Mucosa of descending colon (tissue), 3 donors: ENCODE data around the gene AXDND1. TPM values are rescaled to one million over a fixed set of nuclear protein-coding genes. Genes with fewer than 3 reads are reported as not detected.

Source experiments
- ATAC-seq: fragments of 200-7000 bp; cut with Tn5 transposase; one replicate; pipeline ENCODE4 v1.9.1; 2020; ENCODE audit warnings: mild to moderate bottlenecking, moderate library complexity
- DNase-seq, 3 donors: peaks; one replicate each; pipeline ENCODE4 v3.0.0-alpha.2; 2020
- H3K36me3 ChIP-seq: fragments of 200-600 bp; one replicate; pipeline ENCODE4 v1.8.0; 2021; ENCODE audit warnings: low read depth, mild to moderate bottlenecking
- H3K4me1 ChIP-seq: fragments of 200-600 bp; one replicate; pipeline ENCODE4 v1.8.0; 2021; ENCODE audit warnings: low read depth, mild to moderate bottlenecking
- H3K4me3 ChIP-seq: fragments of 200-600 bp; one replicate; pipeline ENCODE4 v1.8.0; 2021; ENCODE audit warnings: mild to moderate bottlenecking
- H3K9me3 ChIP-seq: fragments of 200-600 bp; one replicate; pipeline ENCODE4 v1.8.0; 2021; ENCODE audit warnings: mild to moderate bottlenecking
- CTCF ChIP-seq: fragments of 200-600 bp; IDR thresholded peaks from one replicate; pipeline ENCODE4 v1.8.0; 2022; ENCODE audit warnings: antibody characterized with exemption, mild to moderate bottlenecking
- intact Hi-C, 2 donors: fragments of 100-400 bp; cut with DNase I in 1 of 2; cut with micrococcal nuclease in 1 of 2; formaldehyde crosslinking; loops; one replicate each; pipeline versions ENCODE4 v1.11.0 to v1.11.1; 2022; cut with DNase I, micrococcal nuclease
- total RNA-seq, 3 donors: library from RNA; stranded (reverse); fragmentation: NEBNext Ultra II Directional in 2 of 3; extraction: Animal tissue kit (Norgen Biotek cat#: 25700) in 2 of 3; gene quantifications; one replicate each; pipeline versions ENCODE4 v1.2.1 to v1.2.4, GENCODE V29; 2021 to 2023
- donor health status: DM: no; HTN: no; CAD: no; lungs with moderate emphysema.
- donor health status: DM: no; HTN: no; CAD: no.
- donor health status: DM: no; HTN: yes; CAD: no.

Gene AXDND1
- total RNA-seq, 3 donors from 2014 or later = 5.6 to 21.1 (median 10.2) TPM

- intact Hi-C loops = no loop called here
These were observed 39.9 kb upstream of the AXDND1 start for GRCh38 chr1:179325836-179326235.

GRCh38 chr1:179326746-179327145 is 39.0 kb upstream of the AXDND1 start:
- ATAC-seq (no peak), DNase-seq (no peak)
- H3K36me3 ChIP-seq = peaks cover 5% of the 10 kb centered on the region
- no peak for TF ChIP-seq CTCF
- peaks cover 13% of the 10 kb centered on the region for H3K9me3 ChIP-seq
- H3K4me1 ChIP-seq = peaks cover 16% of the 10 kb centered on the region
- intact Hi-C loops = no loop called here
- no peak overlapping the region for H3K4me3 ChIP-seq

More at GRCh38 chr1:179325836-179326235, 39.9 kb upstream of the AXDND1 start:
- Histone ChIP-seq H3K4me1 (peaks cover 16% of the 10 kb centered on the region), H3K36me3 (peaks cover 5% of the 10 kb centered on the region), H3K4me3 (no peak overlapping the region), H3K9me3 (peaks cover 13% of the 10 kb centered on the region)
- DNase-seq = no peak
- no peak for ATAC-seq
- TF ChIP-seq CTCF = no peak

- Histone ChIP-seq H3K4me3 (no peak overlapping the region), H3K4me1 (peaks cover 16% of the 10 kb centered on the region), H3K9me3 (peaks cover 13% of the 10 kb centered on the region), H3K36me3 (peaks cover 5% of the 10 kb centered on the region)
- ATAC-seq (no peak), DNase-seq (no peak)
- no peak for TF ChIP-seq CTCF
- intact Hi-C loops = no loop called here
These were observed 38.6 kb upstream of the AXDND1 start for GRCh38 chr1:179327196-179327595.

GRCh38 chr1:179327679-179328078 is 38.1 kb upstream of the AXDND1 start:
- Histone ChIP-seq H3K36me3 (peaks cover 5% of the 10 kb centered on the region), H3K9me3 (peaks cover 13% of the 10 kb centered on the region), H3K4me3 (no peak overlapping the region), H3K4me1 (peaks cover 11% of the 10 kb centered on the region)
- no peak for ATAC-seq
- intact Hi-C loops = no loop called here
- TF ChIP-seq CTCF = no peak
- no peak for DNase-seq

- Histone ChIP-seq H3K4me1 (no peaks in the 10 kb centered on the region), H3K9me3 (peaks cover 13% of the 10 kb centered on the region), H3K4me3 (no peak overlapping the region), H3K36me3 (no peaks in the 10 kb centered on the region)
- DNase-seq (no peak), ATAC-seq (no peak)
- intact Hi-C loops = no loop called here
- no peak for TF ChIP-seq CTCF
These were observed 35.9 kb upstream of the AXDND1 start for GRCh38 chr1:179329862-179330261.

- ATAC-seq (no peak), DNase-seq (no peak)
- TF ChIP-seq CTCF = no peak
- no peaks in the 10 kb centered on the region for H3K4me1 ChIP-seq
- no peak overlapping the region for H3K4me3 ChIP-seq
- intact Hi-C loops = no loop called here
- peaks cover 7% of the 10 kb centered on the region for H3K9me3 ChIP-seq
- H3K36me3 ChIP-seq = no peaks in the 10 kb centered on the region
These were observed 31.3 kb upstream of the AXDND1 start for GRCh38 chr1:179334440-179334839.
